Measurements from ENCODE around the gene CPD.

DNA sequence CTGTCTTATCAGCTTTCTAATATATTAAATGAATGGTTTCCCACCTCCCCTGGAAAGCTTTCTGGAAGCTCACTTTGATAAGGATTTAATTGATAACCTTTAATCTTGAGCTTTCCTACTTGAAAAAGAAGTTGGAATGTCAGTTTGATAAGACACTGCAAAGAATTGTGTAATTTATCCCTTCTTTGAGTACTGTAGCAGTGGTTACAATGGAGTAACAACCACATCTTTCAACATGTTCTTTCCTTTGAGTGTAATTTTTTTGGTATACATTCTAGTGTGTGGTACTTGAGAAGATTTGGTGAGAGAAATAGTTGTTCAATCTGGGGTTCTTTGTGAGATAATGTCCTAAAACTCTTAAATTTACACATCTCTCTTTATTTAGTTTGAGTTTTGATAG is 43.4 kb downstream of the CPD start:
- TF ChIP-seq POLR2A (IDR thresholded peaks at IDR 0.05) (no peak), CTCF (IDR thresholded peaks at IDR 0.05) (no peak)
